Kidney (tissue), 14 donors: ENCODE measurements around the gene PTPRT. TPM values are rescaled to one million over a fixed set of nuclear protein-coding genes. Genes with fewer than 3 reads are reported as not detected.

Experiments
- DNase-seq, 5 donors: peaks; one replicate each; pipeline ENCODE4 v3.0.0-alpha.2; 2013 to 2020
- FAIRE-seq: peaks from 2 replicates; lab custom pipeline; 2012; peaks lifted over from hg19 to GRCh38; lab: Jason Lieb, UNC
- H3K27ac ChIP-seq, 2 donors: one replicate each; pipeline ENCODE4 v1.7.0; 2013; ENCODE audit warnings: low read depth in 2 of 2, low read length in 2 of 2, inconsistent platforms in 1 of 2
- H3K27me3 ChIP-seq: one replicate; pipeline ENCODE4 v1.7.1; 2013; ENCODE audit warnings: low read length, inconsistent platforms; ENCODE audit not compliant: control insufficient read depth, insufficient read depth
- H3K36me3 ChIP-seq, 3 donors: one replicate each; pipeline versions ENCODE4 v1.7.0 to v1.7.1; 2013; ENCODE audit warnings: low read length in 3 of 3, control low read depth in 1 of 3, inconsistent platforms in 1 of 3; ENCODE audit not compliant: insufficient read depth in 3 of 3, control insufficient read depth in 2 of 3
- H3K4me1 ChIP-seq, 3 donors: one replicate each; pipeline versions ENCODE4 v1.7.0 to v1.7.1; 2013; ENCODE audit warnings: low read length in 3 of 3, inconsistent platforms in 1 of 3, low read depth in 1 of 3; ENCODE audit not compliant: control insufficient read depth in 2 of 3, insufficient read depth in 2 of 3
- H3K4me3 ChIP-seq, 3 donors: one replicate each; pipeline versions ENCODE4 v1.7.0 to v1.8.1; 2013; ENCODE audit warnings: low read length in 3 of 3, control low read depth in 1 of 3, inconsistent platforms in 1 of 3
- H3K9ac ChIP-seq, 3 donors: one replicate each; pipeline versions ENCODE4 v1.7.0 to v1.7.1; 2013; ENCODE audit warnings: low read length in 3 of 3, control low read depth in 1 of 3, inconsistent platforms in 1 of 3
- H3K9me3 ChIP-seq, 3 donors: one replicate each; pipeline versions ENCODE4 v1.7.0 to v1.7.1; 2013; ENCODE audit warnings: low read length in 3 of 3, control low read depth in 1 of 3, inconsistent platforms in 1 of 3; ENCODE audit not compliant: control insufficient read depth in 2 of 3, insufficient read depth in 1 of 3
- CTCF ChIP-seq: IDR thresholded peaks from 3 replicates; pipeline ENCODE4 v1.5.1; 2012; ENCODE audit warnings: mild to moderate bottlenecking, moderate library complexity, borderline replicate concordance; ENCODE audit not compliant: insufficient read depth; ENCODE audit errors: extremely low read depth
- intact Hi-C: fragments of 100-400 bp; cut with DNase I; formaldehyde crosslinking; loops from one replicate; pipeline ENCODE4 v1.11.1; 2022
- polyA plus RNA-seq: library from polyadenylated mRNA; stranded (reverse); fragments of 350-450 nt; fragmentation: Illumina TruSeq; extraction: RNeasy Lipid Tissue Mini Kit (QIAGEN cat#74804); gene quantifications from one replicate; pipeline ENCODE4 v1.2.3, GENCODE V29; 2014; ENCODE audit warnings: low read depth, low replicate concordance; ENCODE audit not compliant: insufficient read depth
- total RNA-seq: library from RNA; stranded (reverse); fragmentation: NEBNext Ultra II Directional; extraction: Animal tissue kit (Norgen Biotek cat#: 25700); gene quantifications from one replicate; pipeline ENCODE4 v1.2.1, GENCODE V29; 2021
- donor health status: control.
- donor health status: control.
- donor health status: control.
- donor health status: control.
- donor health status: control.
- donor health status: DM: yes; HTN: yes; CAD: no.
- donor health status: Normal renal cell carcinoma (clear cell type).

The PTPRT gene
- total and polyA plus RNA-seq, 2 donors from 2014 or later: 0.60 TPM; not detected in 1

DNA sequence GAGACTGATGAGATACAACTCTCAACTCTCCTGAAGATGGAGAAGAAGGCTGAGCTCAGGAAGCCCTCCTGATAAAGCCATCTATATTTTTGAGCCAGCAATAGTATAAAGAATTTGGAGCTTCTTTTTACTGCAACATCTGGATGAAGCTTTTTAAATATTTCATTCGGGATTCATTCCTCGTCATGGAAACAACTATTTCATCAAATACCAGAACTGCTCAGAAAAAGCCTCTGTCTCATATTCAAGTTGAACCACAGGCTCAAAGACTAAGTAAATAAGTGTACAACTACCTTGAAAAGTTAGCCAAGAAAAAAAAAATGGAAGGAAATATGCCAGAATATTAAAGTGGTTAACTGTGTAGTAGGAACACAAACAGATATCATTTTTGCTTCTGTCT, 37.8 kb downstream of the PTPRT start:
- DNase-seq (no peak), FAIRE-seq (no peak)
- H3K36me3 ChIP-seq: no peaks in the 10 kb centered on the region
- no peaks in the 10 kb centered on the region for H3K27me3 ChIP-seq
- H3K4me1 ChIP-seq: no peaks in the 10 kb centered on the region
- intact Hi-C loops: no loop called here
- TF ChIP-seq CTCF: no peak
- no peak overlapping the region for H3K27ac ChIP-seq
- H3K9me3 ChIP-seq: no peaks in the 10 kb centered on the region
- H3K4me3 ChIP-seq: no peak overlapping the region
- H3K9ac ChIP-seq: no peak overlapping the region

DNA sequence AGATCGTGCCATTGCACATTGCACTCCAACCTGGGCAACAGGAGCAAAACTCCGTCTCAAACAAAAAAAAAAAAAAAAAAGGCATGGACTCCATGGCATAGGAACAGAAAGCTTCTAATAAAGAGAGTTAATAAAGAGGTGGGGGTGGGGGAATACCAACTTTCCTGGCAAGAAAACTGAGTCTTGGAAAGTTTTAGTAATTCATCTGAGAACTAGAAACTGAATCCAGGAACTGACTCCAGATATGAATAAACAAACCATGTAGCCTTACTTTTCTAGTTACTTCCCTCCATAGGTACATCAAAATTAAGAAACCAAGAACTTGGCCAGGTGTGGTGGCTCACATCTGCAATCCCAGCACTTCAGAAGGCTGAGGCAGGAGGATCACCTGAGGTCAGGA, 38.5 kb downstream of the PTPRT start:
- TF ChIP-seq CTCF: no peak
- Histone ChIP-seq H3K36me3 (no peaks in the 10 kb centered on the region), H3K9ac (no peak overlapping the region), H3K4me1 (no peaks in the 10 kb centered on the region), H3K27ac (no peak overlapping the region), H3K9me3 (no peaks in the 10 kb centered on the region), H3K4me3 (no peak overlapping the region), H3K27me3 (no peaks in the 10 kb centered on the region)
- no peak for DNase-seq
- FAIRE-seq: no peak
- intact Hi-C loops: no loop called here

- no peak for TF ChIP-seq CTCF
- no peaks in the 10 kb centered on the region for H3K27me3 ChIP-seq
- no peak overlapping the region for H3K4me3 ChIP-seq
- no peak overlapping the region for H3K27ac ChIP-seq
- DNase-seq (no peak), FAIRE-seq (no peak)
- no peaks in the 10 kb centered on the region for H3K9me3 ChIP-seq
- no peaks in the 10 kb centered on the region for H3K4me1 ChIP-seq
- H3K9ac ChIP-seq: no peak overlapping the region
- no peaks in the 10 kb centered on the region for H3K36me3 ChIP-seq
- intact Hi-C loops: no loop called here
These were observed 49.0 kb downstream of the PTPRT start for GRCh38 chr20:43140726-43141125.
